SW 1271 (cell line): ENCODE results near the gene MAGED2.
"Not testable (repeated sequence)": the region's sequence is repeated elsewhere in the genome, so short reads cannot be mapped to it uniquely, and the experiment has no call there.

Experiments used
- DNase-seq, 2 experiments: peaks; one replicate each; lab custom pipeline; 2025; lab: John Stamatoyannopoulos, UW

The MAGED2 gene

GRCh38 chrX:54807524-54808108, at the start of gene MAGED2:
Gene MAGED2, plus strand, starts transcription at chrX:54807745. Its CDS starts 1,587 bp downstream, at chrX:54809332.
- DNase-seq: no peak

- no peak for DNase-seq
These were observed 49.2 kb upstream of the MAGED2 start for GRCh38 chrX:54758114-54759055.

- DNase-seq: not testable (repeated sequence)
These were observed 33.0 kb upstream of the MAGED2 start for GRCh38 chrX:54774391-54775094.

GRCh38 chrX:54776061-54776460, 31.5 kb upstream of the MAGED2 start:
- no peak for DNase-seq

- DNase-seq: no peak
These were observed 30.4 kb upstream of the MAGED2 start for GRCh38 chrX:54776987-54777672.

GRCh38 chrX:54785901-54786300, 21.6 kb upstream of the MAGED2 start:
- no peak for DNase-seq

- DNase-seq: peak in 1 of 2 experiments; percentile 1
These were observed 20.6 kb upstream of the MAGED2 start for GRCh38 chrX:54786967-54787366.

- DNase-seq: no peak
These were observed 19.1 kb upstream of the MAGED2 start for GRCh38 chrX:54788446-54788845.

- DNase-seq: not testable (repeated sequence)
These were observed 18.1 kb upstream of the MAGED2 start for GRCh38 chrX:54789405-54789804.

- no peak for DNase-seq
These were observed 13.5 kb upstream of the MAGED2 start for GRCh38 chrX:54794028-54794427.

GRCh38 chrX:54794795-54795194, 12.8 kb upstream of the MAGED2 start:
- no peak for DNase-seq

GRCh38 chrX:54798137-54798536, 9.4 kb upstream of the MAGED2 start, which contains the start of gene ITIH6:
Gene ITIH6, minus strand, starts transcription at chrX:54798255. Its CDS starts 45 bp downstream, at chrX:54798210.
- no peak for DNase-seq

- no peak for DNase-seq
These were observed 8.5 kb upstream of the MAGED2 start for GRCh38 chrX:54799046-54799445.

GRCh38 chrX:54808109-54808604, 612 bp downstream of the MAGED2 start:
- peak in 1 of 2 experiments; percentile 15 for DNase-seq

GRCh38 chrX:54808605-54809483, 1.3 kb downstream of the MAGED2 start:
- DNase-seq: peak; percentile 59 to 78

- no peak for DNase-seq
These were observed 3.0 kb downstream of the MAGED2 start for GRCh38 chrX:54810532-54810931.

- DNase-seq: no peak
These were observed 3.8 kb downstream of the MAGED2 start for GRCh38 chrX:54811301-54811885.

- no peak for DNase-seq
These were observed 4.8 kb downstream of the MAGED2 start for GRCh38 chrX:54812306-54812705.

- no peak for DNase-seq
These were observed 9.8 kb downstream of the MAGED2 start for GRCh38 chrX:54817220-54817820.

GRCh38 chrX:54818221-54818620, 10.7 kb downstream of the MAGED2 start:
- DNase-seq: no peak
